ENCODE results near the gene FABP3. TPM values are rescaled to one million over a fixed set of nuclear protein-coding genes. Genes with fewer than 3 reads are reported as not detected.

FABP3 gene
- total RNA-seq, 1 experiment from 2014 or later: 0.40 TPM

- H3K4me3 ChIP-seq (ENCODE audit: low read length): no peak overlapping the region
- no peak for ATAC-seq
- no peak overlapping the region for H3K27ac ChIP-seq (ENCODE audit: low read length)
- H3F3A ChIP-seq (ENCODE audit: low read length, unreplicated experiment): no peaks in the 10 kb centered on the region
- no peaks in the 10 kb centered on the region for H3K9me2 ChIP-seq (replicated peaks; ENCODE audit: low read length)
- TF ChIP-seq, protein P1, sequence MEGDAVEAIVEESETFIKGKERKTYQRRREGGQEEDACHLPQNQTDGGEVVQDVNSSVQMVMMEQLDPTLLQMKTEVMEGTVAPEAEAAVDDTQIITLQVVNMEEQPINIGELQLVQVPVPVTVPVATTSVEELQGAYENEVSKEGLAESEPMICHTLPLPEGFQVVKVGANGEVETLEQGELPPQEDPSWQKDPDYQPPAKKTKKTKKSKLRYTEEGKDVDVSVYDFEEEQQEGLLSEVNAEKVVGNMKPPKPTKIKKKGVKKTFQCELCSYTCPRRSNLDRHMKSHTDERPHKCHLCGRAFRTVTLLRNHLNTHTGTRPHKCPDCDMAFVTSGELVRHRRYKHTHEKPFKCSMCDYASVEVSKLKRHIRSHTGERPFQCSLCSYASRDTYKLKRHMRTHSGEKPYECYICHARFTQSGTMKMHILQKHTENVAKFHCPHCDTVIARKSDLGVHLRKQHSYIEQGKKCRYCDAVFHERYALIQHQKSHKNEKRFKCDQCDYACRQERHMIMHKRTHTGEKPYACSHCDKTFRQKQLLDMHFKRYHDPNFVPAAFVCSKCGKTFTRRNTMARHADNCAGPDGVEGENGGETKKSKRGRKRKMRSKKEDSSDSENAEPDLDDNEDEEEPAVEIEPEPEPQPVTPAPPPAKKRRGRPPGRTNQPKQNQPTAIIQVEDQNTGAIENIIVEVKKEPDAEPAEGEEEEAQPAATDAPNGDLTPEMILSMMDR (conservative IDR thresholded peaks at IDR 0.05; ENCODE audit: low read depth, low read length): no peak
- no peak for TF ChIP-seq EZH2phosphoT487 (IDR thresholded peaks at IDR 0.05; ENCODE audit: borderline replicate concordance, low read length)
- no peak for TF ChIP-seq EZH2 (IDR thresholded peaks at IDR 0.05; ENCODE audit: low read length, unreplicated experiment)
- ChIA-PET POLR2A (ENCODE audit: unreplicated experiment) (no interaction called here), CTCF (no interaction called here)
- H4K20me1 ChIP-seq (ENCODE audit: low read length): no peaks in the 10 kb centered on the region
- no peaks in the 10 kb centered on the region for H3K4me1 ChIP-seq (ENCODE audit: insufficient read depth, low read length)
- H3K27me3 ChIP-seq (ENCODE audit: low read length): no peaks in the 10 kb centered on the region
- no peaks in the 10 kb centered on the region for H3K79me2 ChIP-seq (ENCODE audit: low read length)
- H3K9me3 ChIP-seq (ENCODE audit: low read length): no peaks in the 10 kb centered on the region
- peaks cover 19% of the 10 kb centered on the region; the same call in 1 of the 2 replicates for H3K36me3 ChIP-seq (ENCODE audit: low read depth, low read length)
- H2AFZ ChIP-seq (ENCODE audit: low read length): no peak overlapping the region
- no TSS peak for BruUV-seq (replicated peaks)
- no peak overlapping the region for H3K9ac ChIP-seq (ENCODE audit: low read length)
- intact Hi-C loops (cut with micrococcal nuclease): no loop called here
- H3K4me2 ChIP-seq (ENCODE audit: low read length): no peak overlapping the region
- DNase-seq: no peak
Observed at GRCh38 chr1:31356427-31356826, 16.4 kb downstream of the FABP3 start.

DNA sequence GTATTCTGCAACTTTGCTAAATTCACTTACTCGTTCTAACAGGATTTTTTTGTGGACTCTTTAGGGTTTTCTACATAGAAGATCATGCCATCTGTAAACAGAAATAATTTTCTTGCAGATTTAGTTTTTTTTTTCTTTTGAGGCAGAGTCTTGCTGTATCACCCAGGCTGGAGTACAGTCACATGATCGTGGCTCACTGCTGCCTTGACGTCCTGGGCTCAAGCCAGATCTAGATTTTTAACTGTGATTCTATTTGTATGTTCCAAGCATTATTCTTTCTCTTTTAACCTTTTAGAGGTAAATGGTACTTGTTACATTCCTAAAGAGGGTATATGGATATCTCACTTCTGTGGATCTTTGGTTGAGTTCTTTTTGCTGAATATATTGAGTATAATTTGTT is 18.6 kb downstream of the FABP3 start:
- H3F3A ChIP-seq (ENCODE audit: low read length, unreplicated experiment): no peaks in the 10 kb centered on the region
- DNase-seq (no peak), ATAC-seq (no peak)
- no TSS peak for BruUV-seq (replicated peaks)
- ChIA-PET CTCF (no interaction called here), POLR2A (ENCODE audit: unreplicated experiment) (no interaction called here)
- H3K27ac ChIP-seq (ENCODE audit: low read length): no peak overlapping the region
- peaks cover 23% of the 10 kb centered on the region for H3K36me3 ChIP-seq (ENCODE audit: low read depth, low read length)
- no peaks in the 10 kb centered on the region for H3K9me2 ChIP-seq (replicated peaks; ENCODE audit: low read length)
- TF ChIP-seq, protein P1 (conservative IDR thresholded peaks at IDR 0.05; ENCODE audit: low read depth, low read length): no peak
- TF ChIP-seq EZH2phosphoT487 (IDR thresholded peaks at IDR 0.05; ENCODE audit: borderline replicate concordance, low read length) (no peak), EZH2 (IDR thresholded peaks at IDR 0.05; ENCODE audit: low read length, unreplicated experiment) (no peak)
- no peak overlapping the region for H3K9ac ChIP-seq (ENCODE audit: low read length)
- H3K27me3 ChIP-seq (ENCODE audit: low read length): no peaks in the 10 kb centered on the region
- H3K4me3 ChIP-seq (ENCODE audit: low read length): no peak overlapping the region
- H3K9me3 ChIP-seq (ENCODE audit: low read length): no peaks in the 10 kb centered on the region
- no peak overlapping the region for H3K4me2 ChIP-seq (ENCODE audit: low read length)
- no peaks in the 10 kb centered on the region for H4K20me1 ChIP-seq (ENCODE audit: low read length)
- H3K4me1 ChIP-seq (ENCODE audit: insufficient read depth, low read length): no peaks in the 10 kb centered on the region
- no peak overlapping the region for H2AFZ ChIP-seq (ENCODE audit: low read length)
- H3K79me2 ChIP-seq (ENCODE audit: low read length): no peaks in the 10 kb centered on the region
- intact Hi-C loops (cut with micrococcal nuclease): no loop called here

DNA sequence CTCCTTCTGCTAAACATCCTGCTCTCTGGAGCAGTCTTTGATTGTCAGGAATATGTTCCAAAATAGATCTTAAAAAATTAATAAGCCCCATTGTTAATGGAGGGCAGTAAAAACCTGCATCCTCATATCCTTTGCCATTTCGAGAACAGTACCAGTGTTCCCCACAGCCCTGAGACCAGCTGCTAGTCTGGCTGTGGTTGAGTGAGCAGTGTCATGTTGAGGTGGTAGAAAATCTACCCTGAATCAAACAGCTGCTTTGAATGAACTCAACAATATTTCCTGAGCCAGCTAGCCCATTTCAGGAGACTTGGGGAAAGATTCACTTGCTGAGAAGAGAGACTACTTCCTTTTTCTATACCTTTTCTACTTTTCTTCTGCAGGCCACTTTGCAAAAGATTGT is 24.4 kb downstream of the FABP3 start:
- no peak overlapping the region for H2AFZ ChIP-seq (ENCODE audit: low read length)
- no peak overlapping the region for H3K9ac ChIP-seq (ENCODE audit: low read length)
- no peaks in the 10 kb centered on the region for H3F3A ChIP-seq (ENCODE audit: low read length, unreplicated experiment)
- ATAC-seq: no peak
- no peaks in the 10 kb centered on the region for H3K79me2 ChIP-seq (ENCODE audit: low read length)
- H3K27ac ChIP-seq (ENCODE audit: low read length): no peak overlapping the region
- intact Hi-C loops (cut with micrococcal nuclease): no loop called here
- DNase-seq: no peak
- peaks cover 14% of the 10 kb centered on the region for H3K36me3 ChIP-seq (ENCODE audit: low read depth, low read length)
- no peaks in the 10 kb centered on the region for H4K20me1 ChIP-seq (ENCODE audit: low read length)
- no peak overlapping the region for H3K4me2 ChIP-seq (ENCODE audit: low read length)
- POLR2A ChIA-PET (ENCODE audit: unreplicated experiment): no interaction called here
- TF ChIP-seq EZH2phosphoT487 (IDR thresholded peaks at IDR 0.05; ENCODE audit: borderline replicate concordance, low read length): no peak
- no peak for TF ChIP-seq EZH2 (IDR thresholded peaks at IDR 0.05; ENCODE audit: low read length, unreplicated experiment)
- TF ChIP-seq, protein P1 (conservative IDR thresholded peaks at IDR 0.05; ENCODE audit: low read depth, low read length): no peak
- CTCF ChIA-PET: no interaction called here
- H3K4me1 ChIP-seq (ENCODE audit: insufficient read depth, low read length): no peaks in the 10 kb centered on the region
- BruUV-seq (replicated peaks): no TSS peak
- H3K27me3 ChIP-seq (ENCODE audit: low read length): no peaks in the 10 kb centered on the region
- no peak overlapping the region for H3K4me3 ChIP-seq (ENCODE audit: low read length)
- H3K9me2 ChIP-seq (replicated peaks; ENCODE audit: low read length): no peaks in the 10 kb centered on the region
- no peaks in the 10 kb centered on the region for H3K9me3 ChIP-seq (ENCODE audit: low read length)

All from PC-3 (cell line).